Fibroblast of villous mesenchyme (primary cell): ENCODE measurements around the gene SYAP1. TPM values are rescaled to one million over a fixed set of nuclear protein-coding genes. Genes with fewer than 3 reads are reported as not detected.
"Not testable (repeated sequence)": the region's sequence is repeated elsewhere in the genome, so short reads cannot be mapped to it uniquely, and the experiment has no call there.

Experiments used
- DNase-seq: peaks from one replicate; pipeline ENCODE4 v3.0.0-alpha.2; 2010; ENCODE audit warnings: low read depth
- H3K4me3 ChIP-seq: 2 replicates; pipeline ENCODE4 v1.5.1; 2011; ENCODE audit warnings: low read depth, mild to moderate bottlenecking, low read length
- CTCF ChIP-seq: IDR thresholded peaks from 2 replicates; pipeline ENCODE4 v1.5.1; 2012; ENCODE audit warnings: low read depth, mild to moderate bottlenecking, low read length; ENCODE audit not compliant: insufficient read depth
- total RNA-seq: library from RNA; depleted of rRNA; stranded (reverse); fragments of >200 nt; gene quantifications from 2 replicates; pipeline ENCODE4 v1.2.3, GENCODE V29; 2012

The SYAP1 gene
- total RNA-seq, 1 donor, result 51.4 TPM

- no peak for TF ChIP-seq CTCF
- H3K4me3 ChIP-seq, result no peak overlapping the region
- no peak for DNase-seq
These were observed 3.1 kb downstream of the SYAP1 start for GRCh38 chrX:16722481-16722880.

- no peak overlapping the region for H3K4me3 ChIP-seq
- TF ChIP-seq CTCF, result no peak
- DNase-seq, result no peak
These were observed 5.7 kb downstream of the SYAP1 start for GRCh38 chrX:16725072-16725471.

GRCh38 chrX:16726347-16726988 lies 7.1 kb downstream of the SYAP1 start:
- not testable (repeated sequence) for DNase-seq, H3K4me3 ChIP-seq

GRCh38 chrX:16727637-16728036 lies 8.2 kb downstream of the SYAP1 start:
- DNase-seq, result no peak
- H3K4me3 ChIP-seq, result no peak overlapping the region
- no peak for TF ChIP-seq CTCF

GRCh38 chrX:16730450-16730849 lies 11.0 kb downstream of the SYAP1 start:
- TF ChIP-seq CTCF, result no peak
- no peak for DNase-seq
- no peak overlapping the region for H3K4me3 ChIP-seq

GRCh38 chrX:16733013-16733412 lies 13.6 kb downstream of the SYAP1 start:
- H3K4me3 ChIP-seq, result no peak overlapping the region
- no peak for TF ChIP-seq CTCF
- no peak for DNase-seq

GRCh38 chrX:16737024-16737423 lies 17.6 kb downstream of the SYAP1 start:
- DNase-seq, result no peak
- no peak overlapping the region for H3K4me3 ChIP-seq
- TF ChIP-seq CTCF, result no peak
